HG03103 (cell line): ENCODE measurements around the gene COL27A1.

ENCODE experiments used
- ATAC-seq: cut with Tn5 transposase; IDR thresholded peaks from one replicate; pipeline ENCODE4 v1.9.1; 2021; ENCODE audit warnings: low read depth; ENCODE audit not compliant: unreplicated experiment

Gene COL27A1

DNA sequence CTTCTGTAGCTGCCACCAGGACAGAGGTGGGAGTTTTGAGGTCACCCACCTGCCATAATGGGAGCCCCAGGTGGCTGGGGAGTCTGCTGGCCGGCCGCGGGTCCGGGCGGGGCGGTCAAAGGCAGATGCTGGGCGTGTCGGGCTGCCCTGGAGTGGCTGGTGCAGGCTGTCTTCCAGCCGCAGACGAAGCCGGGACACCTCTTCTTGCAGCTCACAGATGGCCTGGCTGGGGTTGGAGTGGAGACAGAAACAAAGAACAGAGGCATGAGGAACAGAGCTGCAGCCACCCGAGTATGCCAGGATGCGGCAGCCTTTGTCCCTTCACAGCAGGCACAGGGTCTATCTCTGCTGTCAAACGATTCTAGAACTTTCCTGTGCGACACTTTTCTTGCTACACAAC is 192.3 kb downstream of the COL27A1 start:
- ATAC-seq: no peak

GRCh38 chr9:114348261-114348905 is 193.0 kb downstream of the COL27A1 start:
- no peak for ATAC-seq

DNA sequence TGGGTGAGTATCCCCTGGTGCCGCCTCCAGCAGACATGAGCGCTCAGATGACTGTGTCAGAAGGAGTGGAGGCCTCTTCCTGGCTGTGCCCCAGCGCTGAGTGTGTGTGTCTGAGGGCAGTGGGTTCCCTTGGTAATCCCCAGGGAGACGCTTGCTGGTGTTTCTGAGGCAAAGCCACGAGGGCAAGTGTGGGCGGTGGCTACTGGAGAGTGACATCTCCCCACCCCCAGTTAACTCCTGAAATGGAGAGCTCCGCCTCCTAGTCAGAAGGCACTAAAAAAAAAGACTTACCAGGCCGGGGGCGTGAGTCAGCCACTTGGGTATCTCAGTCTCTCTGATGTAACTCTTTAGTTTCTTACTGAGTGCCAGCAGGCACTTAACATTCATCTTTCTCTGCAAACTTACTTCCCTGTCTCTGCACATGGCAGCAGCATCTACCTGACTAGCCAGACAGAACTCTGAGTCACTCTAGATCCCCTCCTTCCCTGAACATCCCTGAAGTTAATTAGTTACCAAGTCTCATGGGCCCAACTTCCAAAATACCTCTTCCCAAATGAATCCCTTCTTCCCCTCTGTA is 193.7 kb downstream of the COL27A1 start:
- ATAC-seq: peak; percentile 77

- no peak for ATAC-seq
Measured at GRCh38 chr9:114349713-114350480, 194.6 kb downstream of the COL27A1 start.

GRCh38 chr9:114350636-114351401 is 195.5 kb downstream of the COL27A1 start:
- ATAC-seq: no peak

DNA sequence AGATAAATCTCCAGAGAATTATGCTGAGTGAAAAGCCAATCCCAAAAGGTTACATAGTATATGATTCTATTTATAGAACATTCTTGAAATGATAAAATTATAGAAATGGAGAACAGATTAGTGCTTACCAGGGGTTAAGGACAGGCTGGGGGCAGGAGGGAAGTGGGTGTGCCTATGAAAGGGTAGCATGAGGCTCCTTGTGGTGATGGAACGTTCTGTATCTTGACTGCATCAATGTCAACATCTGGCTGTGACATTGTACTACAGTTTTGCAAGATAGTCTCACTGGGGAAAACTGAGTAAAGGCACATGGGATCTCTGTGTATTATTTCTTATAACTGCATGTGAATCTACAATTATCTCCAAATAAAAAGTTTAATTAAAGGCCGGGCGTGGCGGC is 196.6 kb downstream of the COL27A1 start:
- no peak for ATAC-seq

GRCh38 chr9:114355821-114356220 is 200.5 kb downstream of the COL27A1 start:
- ATAC-seq: no peak

DNA sequence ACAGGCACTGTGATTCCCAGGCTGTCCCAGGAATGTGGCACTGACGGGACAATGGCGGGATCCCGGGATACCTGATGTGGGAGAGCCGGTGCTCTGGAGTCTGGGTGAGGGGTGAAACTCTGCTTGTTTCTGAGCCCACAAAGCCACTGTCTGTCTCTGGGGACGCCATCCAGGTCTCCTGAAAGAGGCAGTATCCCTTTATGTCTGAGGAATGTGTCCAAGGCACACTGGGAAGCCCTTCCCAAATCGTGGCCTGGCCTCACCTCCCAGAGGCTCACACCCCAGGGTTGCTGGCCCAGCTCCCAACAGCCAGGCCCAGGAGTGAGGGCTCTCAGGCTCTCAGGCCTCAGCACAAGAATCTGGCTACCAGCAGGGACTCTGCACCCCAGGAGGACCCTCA is 201.5 kb downstream of the COL27A1 start:
- ATAC-seq: no peak

DNA sequence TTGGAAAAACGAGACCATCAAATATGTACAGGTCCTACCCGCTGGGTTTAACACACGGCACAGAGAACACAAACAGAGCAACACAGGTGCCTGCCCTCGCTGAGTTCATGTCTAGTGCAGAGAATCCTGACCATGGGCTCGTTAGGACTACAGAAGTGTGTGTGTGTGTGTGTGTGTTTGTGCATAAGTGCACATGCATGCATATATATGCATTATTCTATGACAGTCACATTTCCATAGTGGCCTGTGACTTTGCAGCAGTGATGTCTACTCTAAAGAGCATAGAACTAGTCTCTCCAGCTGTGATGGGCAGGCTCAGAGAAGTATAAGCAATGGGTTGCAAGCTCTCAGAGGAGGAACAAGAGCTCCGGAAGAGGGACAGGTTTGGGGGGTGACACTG is 202.0 kb downstream of the COL27A1 start:
- no peak for ATAC-seq

GRCh38 chr9:114357911-114358328 is 202.6 kb downstream of the COL27A1 start:
- no peak for ATAC-seq

DNA sequence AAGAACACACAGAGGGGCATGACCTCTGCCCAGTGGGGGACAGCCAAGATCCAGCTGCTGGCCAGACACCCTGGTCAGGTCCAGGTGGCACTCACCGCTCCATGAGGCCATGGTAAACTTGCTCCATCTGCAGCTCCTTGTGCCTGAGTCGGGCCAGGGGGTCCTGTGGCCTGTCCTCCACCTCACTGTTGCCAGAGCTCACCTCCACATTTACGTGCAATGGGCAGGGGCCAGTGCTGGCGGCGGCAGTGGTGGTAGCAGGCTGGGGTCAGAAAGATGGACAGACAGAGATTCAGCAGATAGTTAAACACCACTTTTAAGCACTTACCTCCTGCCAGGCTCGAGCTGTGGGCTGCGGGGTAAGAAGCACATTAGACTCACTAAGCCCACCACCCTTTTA is 204.5 kb downstream of the COL27A1 start:
- ATAC-seq: no peak

DNA sequence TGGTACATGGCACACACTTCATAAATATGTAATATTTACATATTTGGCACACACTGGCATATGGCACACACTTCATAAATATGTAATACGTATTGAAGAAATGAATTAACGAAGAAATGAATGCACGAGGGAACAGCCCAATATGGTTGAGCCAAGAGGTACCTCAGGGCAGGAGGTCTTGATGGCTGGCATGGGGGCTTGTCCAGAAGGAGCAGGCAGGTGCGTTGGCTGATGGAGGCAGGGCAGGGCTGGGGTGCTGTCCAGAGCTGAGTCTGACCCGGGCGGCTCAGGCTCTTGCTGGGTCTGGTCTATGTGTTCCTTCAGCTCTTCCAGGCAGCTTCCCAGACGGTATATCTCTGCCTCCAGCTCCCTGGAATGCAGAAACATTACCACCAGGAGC is 206.2 kb downstream of the COL27A1 start:
- no peak for ATAC-seq
